ENCODE results near the gene GLP2R. TPM values are rescaled to one million over a fixed set of nuclear protein-coding genes. Genes with fewer than 3 reads are reported as not detected.

GLP2R gene
- total RNA-seq, 1 donor from 2014 or later = 3.4 TPM

GRCh38 chr17:9798724-9799123, 27.0 kb upstream of the GLP2R start:
- no peak for TF ChIP-seq CTCF (IDR thresholded peaks at IDR 0.05)
- no peak for ATAC-seq
- no peaks in the 10 kb centered on the region for H3K36me3 ChIP-seq
- DNase-seq = no peak
- no peak overlapping the region for H3K4me3 ChIP-seq
- H3K27me3 ChIP-seq (ENCODE audit: low read depth) = no peaks in the 10 kb centered on the region
- intact Hi-C loops (cut with DNase I) = no loop called here
- H3K9me3 ChIP-seq = no peaks in the 10 kb centered on the region
- no peaks in the 10 kb centered on the region for H3K4me1 ChIP-seq
- no peak overlapping the region for H3K27ac ChIP-seq

- Histone ChIP-seq H3K4me3 (no peak overlapping the region), H3K9me3 (no peaks in the 10 kb centered on the region), H3K4me1 (no peaks in the 10 kb centered on the region), H3K27ac (no peak overlapping the region), H3K27me3 (ENCODE audit: low read depth) (no peaks in the 10 kb centered on the region), H3K36me3 (no peaks in the 10 kb centered on the region)
- no peak for ATAC-seq
- intact Hi-C loops (cut with DNase I) = no loop called here
- TF ChIP-seq CTCF (IDR thresholded peaks at IDR 0.05) = no peak
- DNase-seq = no peak
Measured at GRCh38 chr17:9801505-9801904, 24.2 kb upstream of the GLP2R start.

DNA sequence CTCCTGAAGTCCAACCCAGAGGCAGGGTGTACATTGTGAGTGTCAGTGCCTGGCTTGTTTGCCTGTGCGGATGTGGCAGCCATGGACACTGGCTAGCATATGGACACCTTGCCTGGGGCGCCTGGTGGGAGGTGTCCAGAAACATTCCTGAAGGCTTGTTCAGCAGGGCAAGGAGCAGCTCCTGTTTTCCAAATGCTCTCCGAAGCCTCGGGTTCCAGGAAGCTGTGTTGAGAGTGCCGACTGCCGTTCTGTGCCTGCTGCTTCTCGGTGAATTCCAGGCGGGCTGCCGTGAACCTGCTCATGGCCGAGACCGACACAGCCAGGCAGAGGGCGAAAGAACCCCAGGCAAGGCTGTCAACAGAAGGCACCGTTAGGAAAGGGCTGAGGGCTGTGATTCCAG, 23.4 kb upstream of the GLP2R start:
- DNase-seq (no peak), ATAC-seq (no peak)
- Histone ChIP-seq H3K4me1 (no peaks in the 10 kb centered on the region), H3K36me3 (no peaks in the 10 kb centered on the region), H3K4me3 (no peak overlapping the region), H3K27me3 (ENCODE audit: low read depth) (no peaks in the 10 kb centered on the region), H3K27ac (no peak overlapping the region), H3K9me3 (no peaks in the 10 kb centered on the region)
- intact Hi-C loops (cut with DNase I) = no loop called here
- no peak for TF ChIP-seq CTCF (IDR thresholded peaks at IDR 0.05)

GRCh38 chr17:9802697-9803096, 23.0 kb upstream of the GLP2R start:
- Histone ChIP-seq H3K27me3 (ENCODE audit: low read depth) (no peaks in the 10 kb centered on the region), H3K36me3 (no peaks in the 10 kb centered on the region), H3K9me3 (no peaks in the 10 kb centered on the region), H3K4me3 (no peak overlapping the region), H3K27ac (no peak overlapping the region), H3K4me1 (no peaks in the 10 kb centered on the region)
- intact Hi-C loops (cut with DNase I) = no loop called here
- no peak for TF ChIP-seq CTCF (IDR thresholded peaks at IDR 0.05)
- no peak for ATAC-seq
- DNase-seq = no peak

GRCh38 chr17:9805769-9806168, 20.0 kb upstream of the GLP2R start:
- no peak for TF ChIP-seq CTCF (IDR thresholded peaks at IDR 0.05)
- Histone ChIP-seq H3K36me3 (no peaks in the 10 kb centered on the region), H3K27me3 (ENCODE audit: low read depth) (no peaks in the 10 kb centered on the region), H3K4me3 (no peak overlapping the region), H3K4me1 (no peaks in the 10 kb centered on the region), H3K27ac (no peak overlapping the region), H3K9me3 (no peaks in the 10 kb centered on the region)
- DNase-seq (no peak), ATAC-seq (no peak)
- intact Hi-C loops (cut with DNase I) = no loop called here

GRCh38 chr17:9806699-9807098, 19.0 kb upstream of the GLP2R start:
- no peak overlapping the region for H3K27ac ChIP-seq
- H3K36me3 ChIP-seq = no peaks in the 10 kb centered on the region
- no peak for ATAC-seq
- intact Hi-C loops (cut with DNase I) = no loop called here
- no peaks in the 10 kb centered on the region for H3K27me3 ChIP-seq (ENCODE audit: low read depth)
- no peaks in the 10 kb centered on the region for H3K4me1 ChIP-seq
- H3K4me3 ChIP-seq = no peak overlapping the region
- TF ChIP-seq CTCF (IDR thresholded peaks at IDR 0.05) = no peak
- no peak for DNase-seq
- no peaks in the 10 kb centered on the region for H3K9me3 ChIP-seq
